GM23338 (cell line): ENCODE data around the gene IQGAP2.

Source experiments
- CREB1 ChIP-seq: fragments of 250-450 bp; sonication (Bioruptor Pico); IDR thresholded peaks from 2 replicates; pipeline ENCODE4 v1.5.0; 2020; ENCODE audit warnings: low read depth, mild to moderate bottlenecking, moderate library complexity
- ETS1 ChIP-seq: IDR thresholded peaks from 2 replicates; pipeline ENCODE4 v1.6.1; 2016; ENCODE audit warnings: antibody characterized with exemption
- EZH2 ChIP-seq: fragments of 200-600 bp; sonication (generic); IDR thresholded peaks from one replicate; pipeline ENCODE4 v1.8.0; 2017; ENCODE audit warnings: antibody characterized with exemption, mild to moderate bottlenecking, low read depth; ENCODE audit not compliant: unreplicated experiment
- EZH2phosphoT487 ChIP-seq: fragments of 200-600 bp; sonication (generic); IDR thresholded peaks from one replicate; pipeline ENCODE4 v1.8.1; 2018; ENCODE audit warnings: antibody characterized with exemption; ENCODE audit not compliant: unreplicated experiment
- JUNB ChIP-seq: IDR thresholded peaks from one replicate; pipeline ENCODE4 v1.6.1; 2016; ENCODE audit warnings: antibody characterized with exemption; ENCODE audit not compliant: unreplicated experiment
- NANOG ChIP-seq: IDR thresholded peaks from 2 replicates; pipeline ENCODE4 v1.6.1; 2016; ENCODE audit warnings: antibody characterized with exemption, borderline replicate concordance
- POLR2AphosphoS5 ChIP-seq: IDR thresholded peaks from 2 replicates; pipeline ENCODE4 v1.6.1; 2016; ENCODE audit warnings: antibody characterized with exemption, low read depth
- REST ChIP-seq: IDR thresholded peaks from one replicate; pipeline ENCODE4 v1.6.1; 2018; ENCODE audit warnings: antibody characterized with exemption; ENCODE audit not compliant: unreplicated experiment
- ZNF114 ChIP-seq: fragments of 250-450 bp; sonication (Bioruptor Pico); IDR thresholded peaks from 2 replicates; pipeline ENCODE4 v1.5.0; 2020; ENCODE audit warnings: mild to moderate bottlenecking, moderate library complexity
- ZNF331 ChIP-seq: fragments of 250-450 bp; sonication (Bioruptor Pico); IDR thresholded peaks from 2 replicates; pipeline ENCODE4 v1.5.0; 2020; ENCODE audit warnings: low read depth, mild to moderate bottlenecking, moderate library complexity
- TF ChIP-seq, protein P1 (sequence below), 2 experiments: fragments of 200-600 bp in 1 of 2; sonication (generic) in 1 of 2; conservative IDR thresholded peaks; 2 replicates each; pipeline versions ENCODE4 v1.5.1 to v1.6.1; 2016 to 2017; ENCODE audit warnings: antibody characterized with exemption in 2 of 2, low read depth in 2 of 2, mild to moderate bottlenecking in 2 of 2, moderate library complexity in 1 of 2

DNA sequence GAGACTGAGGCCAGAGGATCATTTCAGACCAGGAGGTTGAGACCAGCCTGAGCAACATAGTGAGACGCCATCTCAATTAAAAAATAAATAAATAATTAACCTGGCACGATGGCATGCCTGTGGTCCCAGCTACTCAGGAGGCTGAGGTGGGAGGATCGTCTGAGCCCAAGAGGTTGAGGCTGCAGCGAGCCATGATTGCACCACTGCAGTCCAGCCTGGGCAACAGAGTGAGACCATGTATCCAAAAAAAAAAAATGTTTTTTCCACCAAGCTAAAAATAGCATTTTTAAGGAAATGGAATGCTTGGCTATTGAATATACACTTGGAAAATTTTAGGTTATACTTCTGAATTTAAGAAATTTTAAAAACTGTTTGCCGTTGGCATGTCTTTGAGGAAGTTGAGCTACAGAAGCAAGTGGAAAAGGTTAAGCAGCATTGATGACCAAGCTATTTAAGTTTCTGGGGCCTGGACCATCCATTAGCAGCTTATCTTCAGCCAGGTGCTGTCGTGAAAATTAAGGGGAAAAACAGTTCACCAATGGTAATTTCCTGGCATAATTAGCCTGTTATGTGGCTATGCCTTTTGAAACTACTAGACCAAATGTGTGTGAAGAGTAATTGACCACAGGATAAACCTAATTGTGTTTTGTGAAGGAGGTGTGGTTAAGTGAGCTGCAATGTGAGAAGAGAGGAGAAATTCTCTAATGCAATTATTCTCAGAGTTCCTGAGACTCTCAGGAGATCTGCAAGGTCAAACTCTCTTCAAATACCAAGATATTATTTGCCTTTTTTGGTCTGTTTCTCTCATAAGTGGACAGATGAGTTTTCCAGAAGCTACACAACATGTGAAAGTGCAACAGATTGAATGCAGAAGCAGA is 333.8 kb downstream of the IQGAP2 start:
- TF ChIP-seq REST (no peak), EZH2 (no peak), JUNB (no peak), EZH2phosphoT487 (no peak), CREB1 (CRISPR knock-in tag) (no peak), POLR2AphosphoS5 (no peak), NANOG (no peak), ETS1 (no peak), ZNF114 (CRISPR knock-in tag) (no peak), ZNF331 (CRISPR knock-in tag) (no peak)
- TF ChIP-seq, protein P1, sequence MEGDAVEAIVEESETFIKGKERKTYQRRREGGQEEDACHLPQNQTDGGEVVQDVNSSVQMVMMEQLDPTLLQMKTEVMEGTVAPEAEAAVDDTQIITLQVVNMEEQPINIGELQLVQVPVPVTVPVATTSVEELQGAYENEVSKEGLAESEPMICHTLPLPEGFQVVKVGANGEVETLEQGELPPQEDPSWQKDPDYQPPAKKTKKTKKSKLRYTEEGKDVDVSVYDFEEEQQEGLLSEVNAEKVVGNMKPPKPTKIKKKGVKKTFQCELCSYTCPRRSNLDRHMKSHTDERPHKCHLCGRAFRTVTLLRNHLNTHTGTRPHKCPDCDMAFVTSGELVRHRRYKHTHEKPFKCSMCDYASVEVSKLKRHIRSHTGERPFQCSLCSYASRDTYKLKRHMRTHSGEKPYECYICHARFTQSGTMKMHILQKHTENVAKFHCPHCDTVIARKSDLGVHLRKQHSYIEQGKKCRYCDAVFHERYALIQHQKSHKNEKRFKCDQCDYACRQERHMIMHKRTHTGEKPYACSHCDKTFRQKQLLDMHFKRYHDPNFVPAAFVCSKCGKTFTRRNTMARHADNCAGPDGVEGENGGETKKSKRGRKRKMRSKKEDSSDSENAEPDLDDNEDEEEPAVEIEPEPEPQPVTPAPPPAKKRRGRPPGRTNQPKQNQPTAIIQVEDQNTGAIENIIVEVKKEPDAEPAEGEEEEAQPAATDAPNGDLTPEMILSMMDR (conservative IDR thresholded peaks at IDR 0.05; ENCODE audit: low read depth in 2 of 2) = no peak
